IPS-18c (cell line): ENCODE measurements around the gene CCT8.
"Not testable (repeated sequence)": the region's sequence is repeated elsewhere in the genome, so short reads cannot be mapped to it uniquely, and the experiment has no call there.

Experiments
- H3K4me3 ChIP-seq: 2 replicates; pipeline ENCODE4 v1.7.0; 2013; ENCODE audit warnings: low read depth, mild to moderate bottlenecking, low read length, moderate library complexity; ENCODE audit not compliant: insufficient read depth
- H3K9me3 ChIP-seq: one replicate; pipeline ENCODE4 v1.6.1; 2013; ENCODE audit warnings: mild to moderate bottlenecking, low read length, moderate library complexity; ENCODE audit not compliant: control insufficient read depth, insufficient read depth

The CCT8 gene

GRCh38 chr21:29034678-29035077 is 38.8 kb downstream of the CCT8 start:
- no peaks in the 10 kb centered on the region for H3K9me3 ChIP-seq
- H3K4me3 ChIP-seq = no peak overlapping the region

GRCh38 chr21:29033871-29034270 is 39.6 kb downstream of the CCT8 start:
- Histone ChIP-seq H3K4me3 (no peak overlapping the region), H3K9me3 (no peaks in the 10 kb centered on the region)

GRCh38 chr21:29033301-29033700 is 40.1 kb downstream of the CCT8 start:
- Histone ChIP-seq H3K4me3 (no peak overlapping the region), H3K9me3 (no peaks in the 10 kb centered on the region)

GRCh38 chr21:29030909-29031308 is 42.5 kb downstream of the CCT8 start:
- Histone ChIP-seq H3K4me3 (no peak overlapping the region), H3K9me3 (no peaks in the 10 kb centered on the region)

GRCh38 chr21:29029524-29029923 is 43.9 kb downstream of the CCT8 start:
- H3K4me3 ChIP-seq = no peak overlapping the region

GRCh38 chr21:29025328-29025713 is 48.1 kb downstream of the CCT8 start:
- H3K9me3 ChIP-seq = no peaks in the 10 kb centered on the region
- H3K4me3 ChIP-seq = peak overlapping the region; percentile 80

More at GRCh38 chr21:29029524-29029923, 43.9 kb downstream of the CCT8 start:
- H3K9me3 ChIP-seq = no peaks in the 10 kb centered on the region

- peak within 1 kb of the TSS; percentile 80 for H3K4me3 ChIP-seq
- H3K9me3 ChIP-seq = no peaks in the 10 kb centered on the region
Measured at GRCh38 chr21:29024474-29025327, 48.7 kb downstream of the CCT8 start, which contains the start of gene USP16. Gene USP16 (plus strand): TSS chr21:29024668. CDS start chr21:29027914, 3,246 bp downstream.

- H3K9me3 ChIP-seq = no peaks in the 10 kb centered on the region
- no peak overlapping the region for H3K4me3 ChIP-seq
Measured at GRCh38 chr21:29022166-29022565, 51.3 kb downstream of the CCT8 start.

- Histone ChIP-seq H3K9me3 (no peaks in the 10 kb centered on the region), H3K4me3 (peak overlapping the region; percentile 81)
Measured at GRCh38 chr21:29018540-29018939, 54.9 kb downstream of the CCT8 start.

- Histone ChIP-seq H3K4me3 (peak overlapping the region; percentile 81; the same call in 1 of the 2 replicates), H3K9me3 (no peaks in the 10 kb centered on the region)
Measured at GRCh38 chr21:29017639-29018237, 55.7 kb downstream of the CCT8 start.

GRCh38 chr21:29011236-29011635 is 62.2 kb downstream of the CCT8 start:
- H3K4me3 ChIP-seq, H3K9me3 ChIP-seq: not testable (repeated sequence)

GRCh38 chr21:29008367-29008766 is 65.1 kb downstream of the CCT8 start:
- H3K4me3 ChIP-seq = no peak overlapping the region

GRCh38 chr21:29007810-29008209 is 65.6 kb downstream of the CCT8 start:
- Histone ChIP-seq H3K4me3 (no peak overlapping the region), H3K9me3 (no peaks in the 10 kb centered on the region)

More at GRCh38 chr21:29008367-29008766, 65.1 kb downstream of the CCT8 start:
- no peaks in the 10 kb centered on the region for H3K9me3 ChIP-seq

- H3K9me3 ChIP-seq = no peaks in the 10 kb centered on the region
Measured at GRCh38 chr21:29007135-29007534, 66.3 kb downstream of the CCT8 start.

More at GRCh38 chr21:29007135-29007534, 66.3 kb downstream of the CCT8 start:
- H3K4me3 ChIP-seq = no peak overlapping the region
